Parathyroid adenoma (tissue), 2 donors: ENCODE data around the gene S100A13.
A peak's percentile ranks its signal among the peaks of the same experiment; 100 is the strongest.

Experiments used
- H2AFZ ChIP-seq: fragments of 300-600 bp; sonication (generic); one replicate; pipeline ENCODE4 v1.7.0; 2017; ENCODE audit warnings: antibody characterized with exemption, mild to moderate bottlenecking
- H3K27ac ChIP-seq: fragments of 300-600 bp; sonication (generic); one replicate; pipeline ENCODE4 v1.7.0; 2017
- H3K27me3 ChIP-seq: fragments of 300-600 bp; sonication (generic); one replicate; pipeline ENCODE4 v1.7.0; 2017; ENCODE audit warnings: low read length; ENCODE audit not compliant: control insufficient read depth, insufficient read depth
- H3K36me3 ChIP-seq: fragments of 300-600 bp; sonication (generic); one replicate; pipeline ENCODE4 v1.7.0; 2017; ENCODE audit warnings: low read length; ENCODE audit not compliant: control insufficient read depth, insufficient read depth
- H3K4me1 ChIP-seq: fragments of 300-600 bp; sonication (generic); one replicate; pipeline ENCODE4 v1.7.0; 2017; ENCODE audit warnings: control low read depth
- H3K4me2 ChIP-seq: fragments of 300-600 bp; sonication (generic); one replicate; pipeline ENCODE4 v1.7.0; 2017; ENCODE audit warnings: low read length
- H3K4me3 ChIP-seq: fragments of 300-600 bp; sonication (generic); one replicate; pipeline ENCODE4 v1.7.0; 2017; ENCODE audit warnings: low read depth, low read length
- H3K79me2 ChIP-seq: fragments of 300-600 bp; sonication (generic); one replicate; pipeline ENCODE4 v1.7.0; 2017; ENCODE audit warnings: control low read depth
- H3K9ac ChIP-seq: fragments of 300-600 bp; sonication (generic); one replicate; pipeline ENCODE4 v1.7.0; 2017; ENCODE audit warnings: mild to moderate bottlenecking
- H3K9me3 ChIP-seq: fragments of 300-600 bp; sonication (generic); one replicate; pipeline ENCODE4 v1.7.0; 2017; ENCODE audit warnings: low read length; ENCODE audit not compliant: control insufficient read depth
- TF ChIP-seq, protein P1 (sequence below): fragments of 300-600 bp; sonication (generic); IDR thresholded peaks from one replicate; pipeline ENCODE4 v1.7.0; 2017; ENCODE audit warnings: antibody characterized with exemption, mild to moderate bottlenecking
- donor health status: primary hyperparathyroidism.

S100A13 gene

DNA sequence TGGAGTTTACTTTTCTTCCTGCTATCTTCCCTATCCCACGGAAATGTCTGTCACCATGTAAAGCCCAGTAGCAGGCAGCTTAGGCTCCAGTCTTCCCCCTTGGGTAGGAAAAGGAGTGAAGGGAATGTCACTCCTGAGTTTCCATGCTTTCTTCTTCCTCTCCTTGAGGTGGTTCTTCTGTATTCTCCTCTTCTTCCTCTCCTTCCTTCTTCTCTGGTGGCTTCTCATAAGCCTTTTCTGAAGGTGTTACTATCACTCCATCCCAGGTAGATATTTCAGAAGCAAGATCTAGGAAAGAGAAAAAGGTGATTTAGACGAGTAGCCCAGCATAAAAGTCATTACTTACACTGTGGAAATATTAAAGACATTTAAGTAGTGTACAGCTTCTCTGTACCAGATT is 35.0 kb upstream of the S100A13 start:
- Histone ChIP-seq H3K27me3 (no peaks in the 10 kb centered on the region), H3K9ac (no peak overlapping the region), H3K36me3 (no peaks in the 10 kb centered on the region)

GRCh38 chr1:153661111-153661708 is 33.9 kb upstream of the S100A13 start:
- no peaks in the 10 kb centered on the region for H3K4me1 ChIP-seq
- H3K9me3 ChIP-seq: no peaks in the 10 kb centered on the region
- TF ChIP-seq, protein P1, sequence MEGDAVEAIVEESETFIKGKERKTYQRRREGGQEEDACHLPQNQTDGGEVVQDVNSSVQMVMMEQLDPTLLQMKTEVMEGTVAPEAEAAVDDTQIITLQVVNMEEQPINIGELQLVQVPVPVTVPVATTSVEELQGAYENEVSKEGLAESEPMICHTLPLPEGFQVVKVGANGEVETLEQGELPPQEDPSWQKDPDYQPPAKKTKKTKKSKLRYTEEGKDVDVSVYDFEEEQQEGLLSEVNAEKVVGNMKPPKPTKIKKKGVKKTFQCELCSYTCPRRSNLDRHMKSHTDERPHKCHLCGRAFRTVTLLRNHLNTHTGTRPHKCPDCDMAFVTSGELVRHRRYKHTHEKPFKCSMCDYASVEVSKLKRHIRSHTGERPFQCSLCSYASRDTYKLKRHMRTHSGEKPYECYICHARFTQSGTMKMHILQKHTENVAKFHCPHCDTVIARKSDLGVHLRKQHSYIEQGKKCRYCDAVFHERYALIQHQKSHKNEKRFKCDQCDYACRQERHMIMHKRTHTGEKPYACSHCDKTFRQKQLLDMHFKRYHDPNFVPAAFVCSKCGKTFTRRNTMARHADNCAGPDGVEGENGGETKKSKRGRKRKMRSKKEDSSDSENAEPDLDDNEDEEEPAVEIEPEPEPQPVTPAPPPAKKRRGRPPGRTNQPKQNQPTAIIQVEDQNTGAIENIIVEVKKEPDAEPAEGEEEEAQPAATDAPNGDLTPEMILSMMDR: no peak
- no peak overlapping the region for H3K9ac ChIP-seq
- no peak overlapping the region for H3K4me2 ChIP-seq
- no peak overlapping the region for H3K4me3 ChIP-seq
- peaks cover 4% of the 10 kb centered on the region for H3K79me2 ChIP-seq
- no peaks in the 10 kb centered on the region for H3K27me3 ChIP-seq
- no peaks in the 10 kb centered on the region for H3K36me3 ChIP-seq
- H2AFZ ChIP-seq: no peak overlapping the region
- no peak overlapping the region for H3K27ac ChIP-seq

More for the DNA sequence above, 35.0 kb upstream of the S100A13 start:
- TF ChIP-seq, protein P1: no peak
- Histone ChIP-seq H3K9me3 (no peaks in the 10 kb centered on the region), H3K4me3 (no peak overlapping the region), H2AFZ (no peak overlapping the region), H3K4me2 (no peak overlapping the region), H3K4me1 (no peaks in the 10 kb centered on the region), H3K27ac (no peak overlapping the region), H3K79me2 (peaks cover 4% of the 10 kb centered on the region)

- no peaks in the 10 kb centered on the region for H3K36me3 ChIP-seq
- H3K9me3 ChIP-seq: no peaks in the 10 kb centered on the region
- H3K4me2 ChIP-seq: peak overlapping the region; percentile 80
- H2AFZ ChIP-seq: no peak overlapping the region
- peaks cover 4% of the 10 kb centered on the region for H3K79me2 ChIP-seq
- peak overlapping the region; percentile 87 for H3K4me3 ChIP-seq
- H3K9ac ChIP-seq: no peak overlapping the region
- no peak overlapping the region for H3K27ac ChIP-seq
- no peaks in the 10 kb centered on the region for H3K4me1 ChIP-seq
- no peaks in the 10 kb centered on the region for H3K27me3 ChIP-seq
- TF ChIP-seq, protein P1: no peak
These were observed 32.4 kb upstream of the S100A13 start for GRCh38 chr1:153659656-153660055.

GRCh38 chr1:153659175-153659534 is 31.9 kb upstream of the S100A13 start:
- H3K4me1 ChIP-seq: no peaks in the 10 kb centered on the region
- peak overlapping the region; percentile 88 for H3K27ac ChIP-seq
- H3K79me2 ChIP-seq: peaks cover 4% of the 10 kb centered on the region
- peak overlapping the region; percentile 87 for H3K4me3 ChIP-seq
- peak overlapping the region; percentile 80 for H3K4me2 ChIP-seq
- no peaks in the 10 kb centered on the region for H3K9me3 ChIP-seq
- peak overlapping the region; percentile 11 for H3K9ac ChIP-seq
- no peaks in the 10 kb centered on the region for H3K36me3 ChIP-seq
- H2AFZ ChIP-seq: peak overlapping the region; percentile 86
- TF ChIP-seq, protein P1: no peak
- H3K27me3 ChIP-seq: no peaks in the 10 kb centered on the region
